ENCODE results near the gene FZD7. TPM values are rescaled to one million over a fixed set of nuclear protein-coding genes. Genes with fewer than 3 reads are reported as not detected.

Gene FZD7
- total RNA-seq, 2 donors from 2014 or later, result 16.1 to 26.1 TPM

GRCh38 chr2:202005272-202005887 is 28.3 kb upstream of the FZD7 start:
- Histone ChIP-seq H3K4me3 (no peak overlapping the region), H3K27me3 (replicated peaks; ENCODE audit: insufficient read depth) (no peaks in the 10 kb centered on the region), H3K36me3 (no peaks in the 10 kb centered on the region), H3K4me1 (replicated peaks) (no peaks in the 10 kb centered on the region), H3K9me3 (no peaks in the 10 kb centered on the region), H3K27ac (no peak overlapping the region)
- intact Hi-C loops (cut with DNase I), result no loop called here
- WGBS, result 81% methylated on average over 3 of the region's 3 CpGs
- DNase-seq (ENCODE audit: low spot score), result no peak
- no peak for TF ChIP-seq POLR2AphosphoS5 (IDR thresholded peaks at IDR 0.05)
- TF ChIP-seq CTCF (IDR thresholded peaks at IDR 0.05), result no peak
- no peak for TF ChIP-seq POLR2A (IDR thresholded peaks at IDR 0.05)

- 87% methylated on average over 1 of the region's 1 CpG for WGBS
- TF ChIP-seq CTCF (IDR thresholded peaks at IDR 0.05) (no peak), POLR2AphosphoS5 (IDR thresholded peaks at IDR 0.05) (no peak), POLR2A (IDR thresholded peaks at IDR 0.05) (no peak)
- Histone ChIP-seq H3K27me3 (replicated peaks; ENCODE audit: insufficient read depth) (no peaks in the 10 kb centered on the region), H3K4me1 (replicated peaks) (no peaks in the 10 kb centered on the region), H3K9me3 (no peaks in the 10 kb centered on the region), H3K36me3 (no peaks in the 10 kb centered on the region), H3K27ac (no peak overlapping the region), H3K4me3 (no peak overlapping the region)
- no peak for DNase-seq (ENCODE audit: low spot score)
- intact Hi-C loops (cut with DNase I), result no loop called here
These were observed 27.4 kb upstream of the FZD7 start for GRCh38 chr2:202006301-202006700.

- no peak for DNase-seq (ENCODE audit: low spot score)
- Histone ChIP-seq H3K27me3 (replicated peaks; ENCODE audit: insufficient read depth) (no peaks in the 10 kb centered on the region), H3K27ac (no peak overlapping the region), H3K4me3 (no peak overlapping the region), H3K9me3 (no peaks in the 10 kb centered on the region), H3K4me1 (replicated peaks) (no peaks in the 10 kb centered on the region), H3K36me3 (no peaks in the 10 kb centered on the region)
- intact Hi-C loops (cut with DNase I), result no loop called here
- TF ChIP-seq CTCF (IDR thresholded peaks at IDR 0.05) (no peak), POLR2A (IDR thresholded peaks at IDR 0.05) (no peak), POLR2AphosphoS5 (IDR thresholded peaks at IDR 0.05) (no peak)
- WGBS, result 89% methylated on average over 7 of the region's 7 CpGs
These were observed 26.4 kb upstream of the FZD7 start for GRCh38 chr2:202007015-202007982.

GRCh38 chr2:202007983-202008354 is 25.7 kb upstream of the FZD7 start:
- no peaks in the 10 kb centered on the region for H3K36me3 ChIP-seq
- H3K27me3 ChIP-seq (replicated peaks; ENCODE audit: insufficient read depth), result no peaks in the 10 kb centered on the region
- no peaks in the 10 kb centered on the region for H3K9me3 ChIP-seq
- intact Hi-C loops (cut with DNase I), result no loop called here
- DNase-seq (ENCODE audit: low spot score), result no peak
- no peak overlapping the region for H3K27ac ChIP-seq
- H3K4me3 ChIP-seq, result no peak overlapping the region
- TF ChIP-seq POLR2AphosphoS5 (IDR thresholded peaks at IDR 0.05) (no peak), POLR2A (IDR thresholded peaks at IDR 0.05) (no peak), CTCF (IDR thresholded peaks at IDR 0.05) (no peak)
- no peaks in the 10 kb centered on the region for H3K4me1 ChIP-seq (replicated peaks)
- WGBS, result 90% methylated on average over 2 of the region's 2 CpGs
